Measurements from ENCODE around the gene PPIL1.

Gene PPIL1

GRCh38 chr6:36855750-36856149, 18.9 kb downstream of the PPIL1 start:
- DNase-seq (ENCODE audit: low spot score), result no peak

GRCh38 chr6:36853325-36853724, 21.3 kb downstream of the PPIL1 start:
- DNase-seq (ENCODE audit: low spot score), result no peak

GRCh38 chr6:36852481-36853147, 22.0 kb downstream of the PPIL1 start:
- DNase-seq (ENCODE audit: low spot score), result no peak

GRCh38 chr6:36851626-36852025, 23.0 kb downstream of the PPIL1 start:
- no peak for DNase-seq (ENCODE audit: low spot score)

- peak; percentile 84 for DNase-seq (ENCODE audit: low spot score)
These were observed 23.4 kb downstream of the PPIL1 start for GRCh38 chr6:36851149-36851614.

- no peak for DNase-seq (ENCODE audit: low spot score)
These were observed 24.6 kb downstream of the PPIL1 start for GRCh38 chr6:36850021-36850420.

GRCh38 chr6:36848658-36849441, 25.8 kb downstream of the PPIL1 start:
- peak; percentile 78 for DNase-seq (ENCODE audit: low spot score)

GRCh38 chr6:36847991-36848390, 26.6 kb downstream of the PPIL1 start:
- DNase-seq (ENCODE audit: low spot score), result no peak

- DNase-seq (ENCODE audit: low spot score), result no peak
These were observed 27.5 kb downstream of the PPIL1 start for GRCh38 chr6:36847152-36847551.

GRCh38 chr6:36845233-36845632, 29.4 kb downstream of the PPIL1 start:
- no peak for DNase-seq (ENCODE audit: low spot score)

GRCh38 chr6:36844232-36845170, 30.1 kb downstream of the PPIL1 start:
- DNase-seq (ENCODE audit: low spot score), result no peak

GRCh38 chr6:36843170-36843569, 31.4 kb downstream of the PPIL1 start:
- DNase-seq (ENCODE audit: low spot score), result no peak

- no peak for DNase-seq (ENCODE audit: low spot score)
These were observed 32.8 kb downstream of the PPIL1 start for GRCh38 chr6:36841756-36842155.

GRCh38 chr6:36840432-36841403, 33.9 kb downstream of the PPIL1 start:
- DNase-seq (ENCODE audit: low spot score), result no peak

- no peak for DNase-seq (ENCODE audit: low spot score)
These were observed 34.7 kb downstream of the PPIL1 start for GRCh38 chr6:36839749-36840431.

- no peak for DNase-seq (ENCODE audit: low spot score)
These were observed 35.5 kb downstream of the PPIL1 start, which contains the start of gene CPNE5 for GRCh38 chr6:36838896-36839748. Gene CPNE5, minus strand, starts transcription at chr6:36839444. Its CDS starts 67 bp downstream, at chr6:36839377.

GRCh38 chr6:36837686-36838085, 36.9 kb downstream of the PPIL1 start:
- DNase-seq (ENCODE audit: low spot score), result no peak

GRCh38 chr6:36837022-36837339, 37.6 kb downstream of the PPIL1 start:
- no peak for DNase-seq (ENCODE audit: low spot score)

All from hematopoietic multipotent progenitor cell treated with erythropoietin and hydrocortisone succinate and interleukin-3 and kit ligand, for 17 days (in vitro differentiated cells).